Calu3 (cell line): Measurements from ENCODE around the gene ADD3. TPM values are rescaled to one million over a fixed set of nuclear protein-coding genes. Genes with fewer than 3 reads are reported as not detected.

Experiments used
- BruUV-seq: library from RNA; stranded (reverse); fragments of 400-500 nt; replicated peaks from 2 replicates; lab custom pipeline; 2021; lab: Mats Ljungman, UMichigan
- CTCF ChIA-PET: fragments of 300-600 bp; sonication (Branson Sonifier 250); formaldehyde crosslinking; loops from one replicate; lab custom pipeline; 2022; ENCODE audit warnings: antibody characterized with exemption; lab: Charles Lee
- DNase-seq: peaks from one replicate; pipeline ENCODE4 v3.0.0; 2022
- H3K27ac Mint-ChIP-seq: one replicate; pipeline ENCODE4 v1.8.0; 2022; ENCODE audit warnings: mixed read lengths; ENCODE audit not compliant: unreplicated experiment
- H3K27me3 Mint-ChIP-seq: one replicate; pipeline ENCODE4 v1.8.0; 2022; ENCODE audit warnings: mixed read lengths; ENCODE audit not compliant: unreplicated experiment
- H3K36me3 Mint-ChIP-seq: one replicate; pipeline ENCODE4 v1.8.0; 2022; ENCODE audit warnings: mild to moderate bottlenecking, moderate library complexity, mixed read lengths; ENCODE audit not compliant: insufficient read depth, unreplicated experiment
- H3K4me1 Mint-ChIP-seq: one replicate; pipeline ENCODE4 v1.8.0; 2022; ENCODE audit warnings: mild to moderate bottlenecking, low read depth, mixed read lengths; ENCODE audit not compliant: unreplicated experiment
- H3K4me3 Mint-ChIP-seq: one replicate; pipeline ENCODE4 v1.8.0; 2022; ENCODE audit warnings: mild to moderate bottlenecking, low read depth, moderate library complexity, mixed read lengths; ENCODE audit not compliant: unreplicated experiment
- H3K9me3 Mint-ChIP-seq: one replicate; pipeline ENCODE4 v1.8.0; 2022; ENCODE audit warnings: low read depth, mixed read lengths; ENCODE audit not compliant: unreplicated experiment
- CTCF ChIP-seq: fragments of 200-600 bp; IDR thresholded peaks from one replicate; pipeline ENCODE4 v1.8.0; 2022; ENCODE audit warnings: antibody characterized with exemption; ENCODE audit not compliant: unreplicated experiment
- intact Hi-C: fragments of 100-400 bp; cut with micrococcal nuclease; formaldehyde crosslinking; loops from one replicate; pipeline ENCODE4 v1.10.0; 2022; ENCODE audit not compliant: unreplicated experiment
- total RNA-seq: library from RNA; stranded (reverse); gene quantifications from 2 replicates; pipeline ENCODE4 v1.2.3, GENCODE V29; 2022

The ADD3 gene
- total RNA-seq, 1 experiment from 2014 or later = 64.4 TPM

- no peak for TF ChIP-seq CTCF
- Mint-ChIP-seq H3K4me1 (peaks cover 45% of the 10 kb centered on the region), H3K36me3 (no peaks in the 10 kb centered on the region), H3K27me3 (no peaks in the 10 kb centered on the region), H3K9me3 (no peaks in the 10 kb centered on the region), H3K27ac (peak overlapping the region; percentile 50), H3K4me3 (peak overlapping the region; percentile 8)
- intact Hi-C loops = loop anchor here (5.0 kb wide), 1 partner anchor 98 kb away; no protein-coding TSS in a partner anchor
- CTCF ChIA-PET = interaction anchor here (0.6 to 0.7 kb wide), 2 partner anchors 13 to 64 kb away, joined by 4 read pairs; no protein-coding TSS in a partner anchor
- no peak for DNase-seq
- BruUV-seq = no TSS peak
These were observed 67.2 kb downstream of the ADD3 start for GRCh38 chr10:110074758-110075671.

DNA sequence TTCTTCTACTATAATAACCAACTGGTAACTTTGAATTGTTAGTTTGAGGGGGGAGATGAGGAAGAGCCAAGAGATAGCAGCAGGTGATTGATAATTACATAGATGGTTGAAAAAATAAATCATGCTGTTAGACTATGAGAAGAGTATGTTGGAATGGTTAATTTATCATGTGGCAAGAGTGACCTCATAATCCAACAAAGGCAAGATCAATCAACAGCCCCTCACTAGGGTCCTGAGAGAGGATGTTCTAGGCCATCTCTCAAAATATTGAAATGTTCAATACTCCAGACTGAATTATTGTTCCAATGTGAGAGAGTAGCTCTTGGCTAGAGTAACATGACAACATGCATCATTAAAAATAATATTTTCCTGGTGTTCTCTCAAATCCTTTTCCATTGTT, 67.9 kb downstream of the ADD3 start:
- Mint-ChIP-seq H3K4me3 (peak overlapping the region; percentile 8), H3K36me3 (no peaks in the 10 kb centered on the region), H3K9me3 (no peaks in the 10 kb centered on the region), H3K4me1 (peaks cover 45% of the 10 kb centered on the region), H3K27me3 (no peaks in the 10 kb centered on the region), H3K27ac (peak overlapping the region; percentile 50)
- intact Hi-C loops = loop anchor here (2.0 to 5.0 kb wide), 3 partner anchors 33 to 98 kb away; no protein-coding TSS in a partner anchor
- TF ChIP-seq CTCF = no peak
- CTCF ChIA-PET = no interaction called here
- no TSS peak for BruUV-seq
- no peak for DNase-seq

GRCh38 chr10:110076559-110077318, 69.0 kb downstream of the ADD3 start:
- Mint-ChIP-seq H3K36me3 (no peaks in the 10 kb centered on the region), H3K4me1 (peaks cover 45% of the 10 kb centered on the region), H3K4me3 (peak overlapping the region; percentile 48), H3K9me3 (no peaks in the 10 kb centered on the region), H3K27ac (peak overlapping the region; percentile 83), H3K27me3 (no peaks in the 10 kb centered on the region)
- BruUV-seq = no TSS peak
- peak; percentile 46 for DNase-seq
- TF ChIP-seq CTCF = no peak
- intact Hi-C loops = loop anchor here (2.0 to 5.0 kb wide), 3 partner anchors 34 to 99 kb away; no protein-coding TSS in a partner anchor
- CTCF ChIA-PET = interaction anchor here (0.9 to 1.1 kb wide), 3 partner anchors 9 to 192 kb away, joined by 3 to 10 read pairs (median 5); no protein-coding TSS in a partner anchor

GRCh38 chr10:110077436-110078130, 69.8 kb downstream of the ADD3 start:
- peak overlapping the region; percentile 83 for H3K27ac Mint-ChIP-seq
- CTCF ChIA-PET = interaction anchor here (0.9 to 1.1 kb wide), 3 partner anchors 10 to 193 kb away, joined by 3 to 10 read pairs (median 5); no protein-coding TSS in a partner anchor
- intact Hi-C loops = loop anchor here (2.0 to 5.0 kb wide), 3 partner anchors 35 to 100 kb away; no protein-coding TSS in a partner anchor

More at GRCh38 chr10:110077436-110078130, 69.8 kb downstream of the ADD3 start:
- no peaks in the 10 kb centered on the region for H3K27me3 Mint-ChIP-seq
- no peak for DNase-seq
- no peaks in the 10 kb centered on the region for H3K9me3 Mint-ChIP-seq
- H3K36me3 Mint-ChIP-seq = no peaks in the 10 kb centered on the region
- no peak for TF ChIP-seq CTCF
- peak overlapping the region; percentile 48 for H3K4me3 Mint-ChIP-seq
- BruUV-seq = no TSS peak
- H3K4me1 Mint-ChIP-seq = peaks cover 46% of the 10 kb centered on the region
